PC-9 (cell line): ENCODE measurements around the gene AHDC1. TPM values are rescaled to one million over a fixed set of nuclear protein-coding genes. Genes with fewer than 3 reads are reported as not detected.
"Not testable (repeated sequence)": the region's sequence is repeated elsewhere in the genome, so short reads cannot be mapped to it uniquely, and the experiment has no call there.

Experiments
- BruUV-seq: library from RNA; stranded (reverse); fragments of 400-500 nt; replicated peaks from 2 replicates; lab custom pipeline; 2021; lab: Mats Ljungman, UMichigan
- CTCF ChIA-PET: fragments of 300-600 bp; sonication (Branson Sonifier 250); formaldehyde crosslinking; loops from one replicate; lab custom pipeline; 2022; ENCODE audit warnings: antibody characterized with exemption; lab: Charles Lee
- POLR2A ChIA-PET: fragments of 300-600 bp; sonication (Branson Sonifier 250); formaldehyde crosslinking; loops from one replicate; lab custom pipeline; 2022; ENCODE audit warnings: antibody characterized with exemption; ENCODE audit not compliant: unreplicated experiment; lab: Charles Lee
- DNase-seq, 2 experiments: peaks; one replicate each; pipeline versions ENCODE4 v3.0.0 to v3.0.0-alpha.2; 2015 to 2022; ENCODE audit warnings: mixed read lengths in 1 of 2
- H2AFZ ChIP-seq: fragments of 200-600 bp; sonication (generic); 2 replicates; pipeline ENCODE4 v1.8.1; 2017; ENCODE audit warnings: antibody characterized with exemption
- H3F3A ChIP-seq: fragments of 200-600 bp; sonication (generic); 2 replicates; pipeline ENCODE4 v1.8.1; 2017; ENCODE audit warnings: antibody characterized with exemption, mild to moderate bottlenecking, low read depth; ENCODE audit not compliant: insufficient read depth
- H3K27ac ChIP-seq: fragments of 200-600 bp; sonication (generic); 2 replicates; pipeline ENCODE4 v1.6.1; 2016; ENCODE audit warnings: mixed run types
- H3K27me3 ChIP-seq: fragments of 200-600 bp; sonication (generic); 2 replicates; pipeline ENCODE4 v1.6.1; 2016; ENCODE audit warnings: low read depth, mixed run types; ENCODE audit not compliant: insufficient read depth
- H3K36me3 ChIP-seq: fragments of 200-600 bp; sonication (generic); 2 replicates; pipeline ENCODE4 v1.6.1; 2016; ENCODE audit warnings: low read depth, mixed run types
- H3K4me1 ChIP-seq: fragments of 200-600 bp; sonication (generic); replicated peaks from 2 replicates; pipeline ENCODE4 v1.6.1; 2016; ENCODE audit warnings: mixed run types; ENCODE audit not compliant: insufficient read depth
- H3K4me2 ChIP-seq: fragments of 200-600 bp; sonication (generic); 2 replicates; pipeline ENCODE4 v1.6.1; 2017; ENCODE audit warnings: mixed run types
- H3K4me3 ChIP-seq: fragments of 200-600 bp; sonication (generic); 2 replicates; pipeline ENCODE4 v1.6.1; 2016; ENCODE audit warnings: mixed run types
- H3K79me2 ChIP-seq: fragments of 200-600 bp; sonication (generic); 2 replicates; pipeline ENCODE4 v1.6.1; 2017; ENCODE audit warnings: low read depth, mixed run types
- H3K9me2 ChIP-seq: fragments of 200-600 bp; sonication (generic); 2 replicates; pipeline ENCODE4 v1.8.1; 2017; ENCODE audit warnings: mild to moderate bottlenecking; ENCODE audit not compliant: insufficient read depth
- H3K9me3 ChIP-seq: fragments of 200-600 bp; sonication (generic); 2 replicates; pipeline ENCODE4 v1.8.1; 2016; ENCODE audit warnings: low read depth; ENCODE audit not compliant: insufficient read depth
- H4K20me1 ChIP-seq: fragments of 200-600 bp; sonication (generic); 2 replicates; pipeline ENCODE4 v1.8.1; 2017; ENCODE audit not compliant: insufficient read depth
- CTCF ChIP-seq: fragments of 200-600 bp; sonication (generic); conservative IDR thresholded peaks from 2 replicates; pipeline ENCODE4 v1.6.1; 2017; ENCODE audit warnings: mixed run types, antibody characterized with exemption, mild to moderate bottlenecking, moderate library complexity
- EZH2 ChIP-seq: fragments of 200-600 bp; sonication (generic); IDR thresholded peaks from 2 replicates; pipeline ENCODE4 v1.8.0; 2017; ENCODE audit warnings: antibody characterized with exemption, low read depth
- intact Hi-C: fragments of 100-400 bp; cut with micrococcal nuclease; formaldehyde crosslinking; loops from one replicate; pipeline ENCODE4 v1.10.0; 2022; ENCODE audit not compliant: unreplicated experiment
- total RNA-seq: library from RNA; stranded (reverse); gene quantifications from 2 replicates; pipeline ENCODE4 v1.2.3, GENCODE V29; 2021

The AHDC1 gene
- total RNA-seq, 1 experiment from 2014 or later, result 48.8 TPM

GRCh38 chr1:27623327-27624212, 19.6 kb upstream of the AHDC1 start:
- Histone ChIP-seq H3K4me2 (no peak overlapping the region), H3K4me3 (no peak overlapping the region), H3K79me2 (no peaks in the 10 kb centered on the region), H3K9me3 (no peaks in the 10 kb centered on the region), H4K20me1 (no peaks in the 10 kb centered on the region), H3K9me2 (no peaks in the 10 kb centered on the region), H3F3A (no peaks in the 10 kb centered on the region), H3K27me3 (no peaks in the 10 kb centered on the region), H2AFZ (no peak overlapping the region), H3K36me3 (no peaks in the 10 kb centered on the region), H3K27ac (no peak overlapping the region), H3K4me1 (peaks cover 5% of the 10 kb centered on the region; the same call in 1 of the 2 replicates)
- ChIA-PET CTCF (interaction anchor here (0.5 kb wide), 1 partner anchor 124 kb away, joined by 3 read pairs; no protein-coding TSS in a partner anchor), POLR2A (interaction anchor here (0.7 kb wide), 1 partner anchor 464 kb away, joined by 4 read pairs; no protein-coding TSS in a partner anchor)
- no peak for DNase-seq
- no TSS peak for BruUV-seq
- TF ChIP-seq CTCF (no peak), EZH2 (no peak)
- intact Hi-C loops, result no loop called here

- CTCF ChIA-PET, result no interaction called here
- Histone ChIP-seq H2AFZ (no peak overlapping the region), H3K27ac (no peak overlapping the region), H4K20me1 (no peaks in the 10 kb centered on the region), H3K79me2 (no peaks in the 10 kb centered on the region), H3K4me2 (no peak overlapping the region), H3K9me2 (no peaks in the 10 kb centered on the region), H3K9me3 (no peaks in the 10 kb centered on the region), H3F3A (no peaks in the 10 kb centered on the region), H3K27me3 (no peaks in the 10 kb centered on the region), H3K4me3 (no peak overlapping the region), H3K4me1 (peaks cover 5% of the 10 kb centered on the region; the same call in 1 of the 2 replicates), H3K36me3 (no peaks in the 10 kb centered on the region)
- DNase-seq, result no peak
- no TSS peak for BruUV-seq
- TF ChIP-seq EZH2 (no peak), CTCF (no peak)
- intact Hi-C loops, result no loop called here
- POLR2A ChIA-PET, result interaction anchor here (0.7 kb wide), 1 partner anchor 465 kb away, joined by 4 read pairs; no protein-coding TSS in a partner anchor
Measured at GRCh38 chr1:27622828-27623227, 18.9 kb upstream of the AHDC1 start.

GRCh38 chr1:27621051-27621920, 17.3 kb upstream of the AHDC1 start:
- Histone ChIP-seq H3K4me2 (no peak overlapping the region), H3K27ac (no peak overlapping the region), H3K79me2 (no peaks in the 10 kb centered on the region), H3K9me3 (no peaks in the 10 kb centered on the region), H2AFZ (no peak overlapping the region), H4K20me1 (no peaks in the 10 kb centered on the region), H3K9me2 (no peaks in the 10 kb centered on the region), H3K36me3 (no peaks in the 10 kb centered on the region), H3F3A (no peaks in the 10 kb centered on the region), H3K27me3 (no peaks in the 10 kb centered on the region), H3K4me3 (no peak overlapping the region), H3K4me1 (peaks cover 5% of the 10 kb centered on the region; the same call in 1 of the 2 replicates)
- no peak for DNase-seq
- intact Hi-C loops, result no loop called here
- ChIA-PET POLR2A (no interaction called here), CTCF (interaction anchor here (0.7 to 0.8 kb wide), 2 partner anchors 20 to 41 kb away, joined by 6 to 20 read pairs; no protein-coding TSS in a partner anchor)
- no peak for TF ChIP-seq EZH2
- TF ChIP-seq CTCF, result no peak
- BruUV-seq, result no TSS peak

GRCh38 chr1:27619782-27620438, 16.0 kb upstream of the AHDC1 start:
- DNase-seq, H3K27me3 ChIP-seq, BruUV-seq, H3K36me3 ChIP-seq, H2AFZ ChIP-seq, H3F3A ChIP-seq, CTCF ChIA-PET, H3K27ac ChIP-seq, intact Hi-C loops, POLR2A ChIA-PET, H3K4me3 ChIP-seq, H3K9me2 ChIP-seq, H3K4me1 ChIP-seq, H4K20me1 ChIP-seq, H3K9me3 ChIP-seq, H3K79me2 ChIP-seq, H3K4me2 ChIP-seq: not testable (repeated sequence)
